Osteocyte (in vitro differentiated cells): ENCODE measurements around the gene CHRNE. TPM values are rescaled to one million over a fixed set of nuclear protein-coding genes. Genes with fewer than 3 reads are reported as not detected.

ENCODE experiments used
- DNase-seq: peaks from one replicate; pipeline ENCODE4 v3.0.0; 2021; ENCODE audit warnings: mixed read lengths; ENCODE audit not compliant: unreplicated experiment; ENCODE audit errors: extremely low spot score
- H3K27ac Mint-ChIP-seq: one replicate; pipeline ENCODE4 v1.8.0; 2021; ENCODE audit warnings: mild to moderate bottlenecking, mixed read lengths; ENCODE audit not compliant: unreplicated experiment
- H3K27me3 Mint-ChIP-seq: one replicate; pipeline ENCODE4 v1.8.0; 2021; ENCODE audit warnings: mixed read lengths; ENCODE audit not compliant: unreplicated experiment
- H3K36me3 Mint-ChIP-seq: one replicate; pipeline ENCODE4 v1.8.0; 2021; ENCODE audit warnings: mixed read lengths; ENCODE audit not compliant: unreplicated experiment
- H3K4me1 Mint-ChIP-seq: one replicate; pipeline ENCODE4 v1.8.0; 2021; ENCODE audit warnings: mixed read lengths; ENCODE audit not compliant: unreplicated experiment
- H3K4me3 Mint-ChIP-seq: one replicate; pipeline ENCODE4 v1.8.0; 2021; ENCODE audit warnings: mild to moderate bottlenecking, moderate library complexity, mixed read lengths; ENCODE audit not compliant: unreplicated experiment
- H3K9me3 Mint-ChIP-seq: one replicate; pipeline ENCODE4 v1.8.0; 2021; ENCODE audit warnings: mixed read lengths; ENCODE audit not compliant: unreplicated experiment
- total RNA-seq: library from RNA; stranded (reverse); gene quantifications from 2 replicates; pipeline ENCODE4 v1.2.1, GENCODE V29; 2021
- TF ChIP-seq, protein P1 (sequence below): fragments of 200-600 bp; sonication (generic); IDR thresholded peaks from 2 replicates; pipeline ENCODE4 v1.5.0; 2021; ENCODE audit warnings: antibody characterized with exemption, mild to moderate bottlenecking, moderate library complexity

Gene CHRNE
- total RNA-seq, 1 donor from 2014 or later: 0.27 TPM

DNA sequence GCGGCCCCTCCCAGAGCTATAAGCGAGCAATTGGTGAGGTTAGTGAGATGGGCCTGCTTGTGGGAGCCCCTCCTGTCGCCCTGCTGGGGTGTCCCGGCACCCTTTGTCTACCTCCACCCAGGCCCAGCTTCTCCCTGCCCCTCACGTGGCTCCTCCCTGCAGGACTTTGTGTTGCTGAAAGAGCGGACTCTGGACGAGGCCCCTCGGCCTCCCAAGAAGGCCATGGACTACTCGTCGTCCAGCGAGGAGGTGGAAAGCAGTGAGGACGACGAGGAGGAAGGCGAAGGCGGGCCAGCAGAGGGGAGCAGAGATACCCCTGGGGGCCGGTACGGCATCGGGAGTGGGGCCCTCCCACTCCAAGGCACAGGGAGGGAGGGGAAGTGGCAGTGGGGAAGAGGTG lies 9.6 kb downstream of the CHRNE start:
- Mint-ChIP-seq H3K36me3 (peaks cover 30% of the 10 kb centered on the region), H3K4me1 (no peaks in the 10 kb centered on the region), H3K27ac (no peak overlapping the region), H3K4me3 (no peak overlapping the region), H3K27me3 (no peaks in the 10 kb centered on the region), H3K9me3 (no peaks in the 10 kb centered on the region)
- TF ChIP-seq, protein P1, sequence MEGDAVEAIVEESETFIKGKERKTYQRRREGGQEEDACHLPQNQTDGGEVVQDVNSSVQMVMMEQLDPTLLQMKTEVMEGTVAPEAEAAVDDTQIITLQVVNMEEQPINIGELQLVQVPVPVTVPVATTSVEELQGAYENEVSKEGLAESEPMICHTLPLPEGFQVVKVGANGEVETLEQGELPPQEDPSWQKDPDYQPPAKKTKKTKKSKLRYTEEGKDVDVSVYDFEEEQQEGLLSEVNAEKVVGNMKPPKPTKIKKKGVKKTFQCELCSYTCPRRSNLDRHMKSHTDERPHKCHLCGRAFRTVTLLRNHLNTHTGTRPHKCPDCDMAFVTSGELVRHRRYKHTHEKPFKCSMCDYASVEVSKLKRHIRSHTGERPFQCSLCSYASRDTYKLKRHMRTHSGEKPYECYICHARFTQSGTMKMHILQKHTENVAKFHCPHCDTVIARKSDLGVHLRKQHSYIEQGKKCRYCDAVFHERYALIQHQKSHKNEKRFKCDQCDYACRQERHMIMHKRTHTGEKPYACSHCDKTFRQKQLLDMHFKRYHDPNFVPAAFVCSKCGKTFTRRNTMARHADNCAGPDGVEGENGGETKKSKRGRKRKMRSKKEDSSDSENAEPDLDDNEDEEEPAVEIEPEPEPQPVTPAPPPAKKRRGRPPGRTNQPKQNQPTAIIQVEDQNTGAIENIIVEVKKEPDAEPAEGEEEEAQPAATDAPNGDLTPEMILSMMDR: no peak
- DNase-seq: no peak

GRCh38 chr17:4892499-4893221 lies 10.2 kb downstream of the CHRNE start:
- DNase-seq: no peak

DNA sequence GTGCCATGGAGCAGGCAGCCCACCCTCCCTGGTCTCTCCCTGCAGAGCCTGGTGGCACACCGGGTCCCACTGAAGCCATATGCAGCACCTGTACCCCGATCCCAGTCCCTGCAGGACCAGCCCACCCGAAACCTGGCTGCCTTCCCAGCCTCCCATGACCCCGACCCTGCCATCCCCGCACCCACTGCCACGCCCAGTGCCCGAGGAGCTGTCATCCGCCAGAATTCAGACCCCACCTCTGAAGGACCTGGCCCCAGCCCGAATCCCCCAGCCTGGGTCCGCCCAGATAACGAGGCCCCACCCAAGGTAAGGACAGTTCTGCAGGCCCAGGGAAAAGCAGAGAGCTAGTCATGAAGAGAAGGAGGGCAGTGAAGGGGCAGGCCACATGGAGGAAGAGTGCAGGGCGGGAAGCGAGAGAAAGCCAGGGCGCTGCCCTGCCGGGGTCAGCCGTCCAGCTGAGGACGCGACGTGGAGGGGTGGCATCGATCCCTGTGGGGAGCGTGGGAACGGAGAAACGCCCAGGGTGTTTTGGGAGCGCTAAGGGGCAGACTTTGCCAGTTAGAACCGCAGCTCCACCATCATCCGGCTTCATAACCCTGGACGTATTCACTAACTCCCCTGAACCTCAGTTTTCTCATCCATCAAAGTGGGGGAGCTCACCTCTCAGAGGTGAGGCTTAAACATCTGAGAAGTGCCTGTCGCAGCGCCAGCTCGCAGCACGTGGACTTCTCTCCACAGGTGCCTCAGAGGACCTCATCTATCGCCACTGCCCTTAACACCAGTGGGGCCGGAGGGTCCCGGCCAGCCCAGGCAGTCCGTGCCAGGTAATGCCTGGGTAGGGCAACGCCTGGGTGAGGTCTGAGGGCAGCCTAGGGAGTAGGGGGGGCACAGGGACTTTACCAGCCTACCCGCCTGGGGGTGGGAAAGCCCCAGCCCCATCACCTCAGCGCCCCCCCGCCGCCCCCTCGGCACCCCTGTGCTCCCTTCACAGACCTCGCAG lies 11.2 kb downstream of the CHRNE start:
- Mint-ChIP-seq H3K9me3 (no peaks in the 10 kb centered on the region), H3K36me3 (peaks cover 35% of the 10 kb centered on the region), H3K27me3 (no peaks in the 10 kb centered on the region), H3K4me1 (no peaks in the 10 kb centered on the region), H3K4me3 (no peak overlapping the region), H3K27ac (no peak overlapping the region)
- TF ChIP-seq, protein P1: no peak
- no peak for DNase-seq

More at GRCh38 chr17:4892499-4893221, 10.2 kb downstream of the CHRNE start:
- Mint-ChIP-seq H3K4me1 (no peaks in the 10 kb centered on the region), H3K27ac (no peak overlapping the region), H3K9me3 (no peaks in the 10 kb centered on the region), H3K27me3 (no peaks in the 10 kb centered on the region), H3K36me3 (peaks cover 30% of the 10 kb centered on the region), H3K4me3 (no peak overlapping the region)
- TF ChIP-seq, protein P1: no peak

GRCh38 chr17:4887581-4887980 lies 15.3 kb downstream of the CHRNE start:
- TF ChIP-seq, protein P1: no peak
- peaks cover 33% of the 10 kb centered on the region for H3K36me3 Mint-ChIP-seq
- H3K27me3 Mint-ChIP-seq: no peaks in the 10 kb centered on the region
- no peak overlapping the region for H3K27ac Mint-ChIP-seq
- H3K9me3 Mint-ChIP-seq: no peaks in the 10 kb centered on the region
- no peak for DNase-seq
- no peaks in the 10 kb centered on the region for H3K4me1 Mint-ChIP-seq
- H3K4me3 Mint-ChIP-seq: no peak overlapping the region

GRCh38 chr17:4886830-4887229 lies 16.1 kb downstream of the CHRNE start:
- no peak overlapping the region for H3K27ac Mint-ChIP-seq
- peaks cover 32% of the 10 kb centered on the region for H3K36me3 Mint-ChIP-seq
- no peak for DNase-seq
- H3K9me3 Mint-ChIP-seq: no peaks in the 10 kb centered on the region
- H3K4me3 Mint-ChIP-seq: no peak overlapping the region
- TF ChIP-seq, protein P1: no peak
- no peaks in the 10 kb centered on the region for H3K4me1 Mint-ChIP-seq
- no peaks in the 10 kb centered on the region for H3K27me3 Mint-ChIP-seq
